GM13977 (cell line): ENCODE data around the gene PRSS53.

Experiments
- DNase-seq: peaks from one replicate; pipeline ENCODE4 v3.0.0; 2012; ENCODE audit warnings: low spot score
- CTCF ChIP-seq: IDR thresholded peaks from 2 replicates; pipeline ENCODE4 v1.5.1; 2012; ENCODE audit warnings: mild to moderate bottlenecking, control low read depth; ENCODE audit not compliant: insufficient read depth; ENCODE audit errors: extremely low read depth, missing control alignments
- in situ Hi-C: fragments of 300-500 bp; cut with MboI; formaldehyde crosslinking; loops from one replicate; pipeline ENCODE4 v1.12.0; 2022; ENCODE audit warnings: low sequenced_read_pairs, low pct_unique_long_range_greater_than_20kb, mixed read lengths, inconsistent platforms; ENCODE audit not compliant: unreplicated experiment

PRSS53 gene

DNA sequence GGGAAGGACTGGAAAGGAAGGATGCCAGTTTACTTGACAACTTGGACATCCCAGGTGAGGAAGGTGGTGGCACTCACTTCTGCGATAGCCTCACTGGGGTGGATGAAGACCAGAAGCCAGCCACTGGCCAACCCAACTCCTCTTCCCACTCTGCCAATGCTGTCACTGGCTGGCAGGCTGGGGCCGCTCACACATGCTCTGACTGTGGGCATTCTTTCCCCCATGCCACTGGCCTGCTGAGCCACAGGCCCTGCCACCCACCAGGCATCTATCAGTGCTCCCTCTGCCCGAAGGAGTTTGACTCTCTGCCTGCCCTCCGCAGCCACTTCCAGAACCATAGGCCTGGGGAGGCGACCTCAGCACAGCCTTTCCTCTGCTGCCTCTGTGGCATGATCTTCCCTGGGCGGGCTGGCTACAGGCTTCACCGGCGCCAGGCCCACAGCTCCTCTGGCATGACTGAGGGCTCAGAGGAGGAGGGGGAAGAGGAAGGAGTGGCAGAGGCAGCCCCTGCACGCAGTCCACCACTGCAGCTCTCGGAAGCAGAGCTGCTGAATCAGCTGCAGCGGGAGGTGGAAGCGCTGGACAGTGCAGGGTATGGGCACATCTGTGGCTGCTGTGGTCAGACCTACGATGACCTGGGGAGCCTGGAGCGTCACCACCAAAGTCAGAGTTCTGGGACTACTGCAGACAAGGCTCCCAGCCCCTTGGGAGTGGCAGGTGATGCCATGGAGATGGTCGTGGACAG, 10.0 kb downstream of the PRSS53 start:
- in situ Hi-C loops: no loop called here
- DNase-seq: no peak
- TF ChIP-seq CTCF: no peak

DNA sequence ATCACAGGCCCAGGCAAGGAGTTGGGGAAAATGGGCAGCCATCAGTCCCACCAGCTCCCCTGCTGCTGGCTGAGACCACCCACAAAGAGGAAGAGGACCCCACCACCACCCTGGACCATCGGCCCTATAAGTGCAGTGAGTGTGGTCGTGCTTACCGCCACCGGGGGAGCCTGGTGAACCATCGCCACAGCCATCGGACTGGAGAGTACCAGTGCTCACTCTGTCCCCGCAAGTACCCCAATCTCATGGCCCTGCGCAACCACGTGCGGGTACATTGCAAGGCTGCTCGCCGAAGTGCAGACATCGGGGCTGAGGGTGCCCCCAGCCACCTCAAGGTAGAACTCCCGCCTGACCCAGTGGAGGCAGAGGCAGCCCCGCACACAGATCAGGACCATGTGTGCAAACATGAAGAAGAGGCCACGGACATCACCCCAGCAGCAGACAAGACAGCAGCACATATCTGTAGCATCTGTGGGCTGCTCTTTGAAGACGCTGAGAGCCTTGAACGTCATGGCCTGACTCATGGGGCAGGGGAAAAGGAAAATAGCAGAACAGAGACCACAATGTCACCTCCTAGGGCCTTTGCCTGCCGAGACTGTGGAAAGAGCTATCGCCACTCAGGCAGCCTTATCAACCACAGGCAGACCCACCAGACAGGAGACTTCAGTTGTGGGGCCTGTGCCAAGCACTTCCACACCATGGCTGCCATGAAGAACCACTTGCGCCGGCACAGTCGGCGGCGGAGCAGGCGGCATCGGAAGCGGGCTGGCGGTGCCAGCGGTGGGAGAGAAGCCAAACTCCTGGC, 10.9 kb downstream of the PRSS53 start:
- no peak for DNase-seq
- TF ChIP-seq CTCF: no peak
- in situ Hi-C loops: no loop called here

DNA sequence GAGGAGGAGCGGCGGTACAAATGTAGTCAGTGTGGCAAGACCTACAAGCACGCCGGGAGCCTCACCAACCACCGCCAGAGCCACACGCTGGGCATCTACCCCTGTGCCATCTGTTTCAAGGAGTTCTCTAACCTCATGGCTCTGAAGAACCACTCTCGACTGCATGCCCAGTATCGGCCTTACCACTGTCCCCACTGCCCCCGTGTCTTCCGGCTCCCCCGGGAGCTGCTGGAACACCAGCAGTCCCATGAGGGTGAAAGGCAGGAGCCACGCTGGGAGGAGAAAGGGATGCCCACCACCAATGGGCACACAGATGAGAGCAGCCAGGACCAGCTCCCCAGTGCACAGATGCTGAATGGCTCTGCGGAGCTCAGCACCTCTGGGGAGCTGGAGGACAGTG, 11.7 kb downstream of the PRSS53 start:
- no peak for TF ChIP-seq CTCF
- DNase-seq: no peak
- in situ Hi-C loops: no loop called here

DNA sequence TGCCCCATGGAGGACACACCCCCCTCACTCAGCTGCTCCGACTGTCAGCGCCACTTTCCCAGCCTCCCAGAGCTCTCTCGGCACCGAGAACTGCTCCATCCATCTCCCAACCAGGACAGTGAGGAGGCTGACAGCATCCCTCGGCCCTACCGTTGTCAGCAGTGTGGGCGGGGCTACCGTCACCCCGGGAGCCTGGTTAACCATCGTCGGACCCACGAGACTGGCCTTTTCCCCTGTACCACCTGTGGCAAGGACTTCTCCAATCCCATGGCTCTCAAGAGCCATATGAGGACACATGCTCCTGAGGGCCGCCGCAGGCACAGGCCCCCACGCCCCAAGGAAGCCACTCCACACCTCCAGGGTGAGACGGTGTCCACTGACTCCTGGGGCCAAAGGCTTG, 12.4 kb downstream of the PRSS53 start:
- DNase-seq: no peak
- TF ChIP-seq CTCF: no peak
- in situ Hi-C loops: no loop called here

DNA sequence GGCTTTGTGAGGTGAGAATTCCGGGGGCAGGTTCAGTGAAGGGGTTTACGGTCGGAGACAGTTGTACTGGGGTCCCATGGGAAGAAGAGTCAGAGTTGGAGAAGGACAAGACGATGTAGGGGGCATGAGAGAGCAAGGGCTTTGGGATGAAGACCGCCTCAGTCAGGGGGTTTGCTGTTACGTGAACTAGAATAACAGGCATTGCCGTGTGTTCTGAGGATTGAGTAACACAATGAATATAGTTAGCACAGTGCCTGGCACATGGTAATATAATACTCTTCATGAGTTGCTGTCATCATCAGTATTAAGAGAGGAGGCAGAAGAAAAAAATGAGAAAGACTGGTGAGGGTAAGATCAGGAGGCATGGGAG, 13.9 kb downstream of the PRSS53 start:
- TF ChIP-seq CTCF: no peak
- in situ Hi-C loops: no loop called here
- DNase-seq: no peak

GRCh38 chr16:31073970-31074813, 14.6 kb downstream of the PRSS53 start, which contains the start of the genes ZNF646 and ZNF668:
Gene ZNF646 (plus strand): TSS chr16:31074422. CDS start chr16:31076325, 1,903 bp downstream.
Gene ZNF668 (minus strand): TSS chr16:31074240. CDS start chr16:31064459, 9,781 bp downstream.
- TF ChIP-seq CTCF: no peak
- in situ Hi-C loops: no loop called here
- DNase-seq: peak; percentile 98
